C1 segment of cervical spinal cord (tissue), 14 donors: Measurements from ENCODE around the gene WHRN.

Experiments used
- DNase-seq, 14 donors: peaks; one replicate each; lab custom pipeline; 2025; lab: John Stamatoyannopoulos, UW

Gene WHRN

DNA sequence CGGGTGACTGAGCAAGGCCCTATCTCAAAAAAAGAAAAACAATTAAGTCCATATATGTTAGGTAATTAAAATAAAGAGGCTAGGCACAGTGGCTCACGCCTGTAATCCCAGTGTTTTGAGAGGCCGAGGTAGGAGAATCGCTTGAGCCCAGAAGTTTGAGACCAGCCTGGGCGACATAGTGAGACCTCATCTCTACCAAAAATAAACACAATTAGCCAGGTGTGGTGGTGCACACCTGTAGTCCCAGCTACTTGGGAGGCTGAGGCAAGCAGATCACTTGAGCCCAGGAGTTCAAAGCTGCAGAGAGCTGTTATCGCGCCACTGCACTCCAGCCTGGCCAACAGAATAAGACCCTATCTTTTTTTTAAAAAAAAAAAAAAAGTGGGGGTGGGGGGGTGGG lies 12.3 kb downstream of the WHRN start:
- no peak for DNase-seq

DNA sequence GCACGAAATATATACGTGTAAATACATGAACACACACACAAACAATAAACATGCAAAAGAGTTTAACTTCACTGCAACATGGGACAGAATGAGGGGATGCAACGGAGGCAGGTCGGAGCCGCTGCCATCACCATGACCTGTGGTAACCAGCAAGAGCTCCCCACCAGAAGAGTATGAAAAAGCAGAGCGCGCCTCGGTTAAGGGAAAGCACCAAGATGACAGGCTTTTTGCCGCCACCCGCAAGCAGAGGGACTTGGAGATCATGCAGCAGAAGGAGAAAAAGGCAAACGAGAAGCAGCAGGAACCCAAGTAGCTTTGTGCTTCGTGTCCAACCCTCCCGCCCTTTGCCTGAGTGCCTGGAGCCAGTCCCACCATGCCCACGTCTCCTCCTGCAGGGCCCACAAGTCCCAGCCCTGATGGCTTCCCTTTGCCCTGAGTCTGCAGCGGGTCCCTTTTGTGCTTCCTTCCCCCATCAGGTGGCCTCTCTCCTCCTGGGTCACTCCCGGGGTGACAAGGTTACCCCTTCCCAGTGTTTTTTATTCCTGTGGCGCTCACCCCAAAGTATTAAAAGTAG lies 13.8 kb downstream of the WHRN start:
- no peak for DNase-seq

DNA sequence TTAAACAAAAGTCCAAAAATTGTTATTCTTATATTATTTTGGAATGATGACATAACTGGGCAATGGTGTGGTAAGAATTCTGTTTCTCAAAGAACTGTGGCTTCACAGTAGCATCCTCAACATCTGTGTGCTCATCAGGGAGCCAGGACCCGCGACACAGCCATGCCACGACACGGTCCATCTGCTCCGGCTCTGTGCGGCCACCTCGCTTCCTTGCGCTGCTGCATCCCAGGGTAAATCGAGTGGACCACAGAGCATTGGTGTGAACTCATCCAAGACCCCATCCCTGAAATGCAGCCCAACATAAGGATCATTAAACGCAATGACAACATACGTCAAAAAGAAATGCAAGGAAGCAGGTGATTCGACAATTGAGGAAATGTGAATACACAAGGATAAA lies 15.3 kb downstream of the WHRN start:
- no peak for DNase-seq

DNA sequence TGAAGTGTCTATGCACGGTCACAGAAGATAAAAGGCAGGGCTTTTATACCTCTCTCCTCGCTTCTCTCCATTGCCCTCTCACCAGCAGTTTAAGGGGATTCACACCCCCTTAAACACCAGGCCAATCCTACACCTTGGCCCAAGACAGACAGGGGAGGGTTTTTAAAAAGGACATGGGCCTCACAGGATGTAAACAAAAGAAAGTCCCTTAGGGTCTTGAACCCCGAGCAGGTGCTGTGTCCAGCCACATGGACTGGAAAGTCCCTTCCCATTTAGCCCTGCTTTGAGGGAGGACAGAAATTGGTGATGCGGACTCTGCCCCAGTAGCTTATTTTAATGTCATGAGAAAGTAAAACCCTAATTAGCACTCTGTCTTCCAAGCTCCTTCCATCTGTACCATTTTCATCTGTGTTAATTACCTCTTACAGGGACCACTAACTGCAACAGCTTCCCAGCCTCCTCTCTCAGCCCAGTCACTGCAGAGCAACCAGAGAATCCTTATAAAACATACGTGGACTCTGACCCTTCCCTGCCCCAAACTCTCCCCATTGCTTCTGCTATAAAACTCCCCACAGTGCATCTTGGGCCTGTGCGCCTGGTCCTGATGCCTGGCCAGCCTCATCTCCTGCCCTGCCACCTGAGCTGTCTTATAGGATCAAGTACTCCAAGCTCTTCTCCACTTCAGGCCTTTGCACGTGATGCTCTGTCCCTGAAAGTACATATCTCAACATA lies 16.7 kb downstream of the WHRN start:
- no peak for DNase-seq

DNA sequence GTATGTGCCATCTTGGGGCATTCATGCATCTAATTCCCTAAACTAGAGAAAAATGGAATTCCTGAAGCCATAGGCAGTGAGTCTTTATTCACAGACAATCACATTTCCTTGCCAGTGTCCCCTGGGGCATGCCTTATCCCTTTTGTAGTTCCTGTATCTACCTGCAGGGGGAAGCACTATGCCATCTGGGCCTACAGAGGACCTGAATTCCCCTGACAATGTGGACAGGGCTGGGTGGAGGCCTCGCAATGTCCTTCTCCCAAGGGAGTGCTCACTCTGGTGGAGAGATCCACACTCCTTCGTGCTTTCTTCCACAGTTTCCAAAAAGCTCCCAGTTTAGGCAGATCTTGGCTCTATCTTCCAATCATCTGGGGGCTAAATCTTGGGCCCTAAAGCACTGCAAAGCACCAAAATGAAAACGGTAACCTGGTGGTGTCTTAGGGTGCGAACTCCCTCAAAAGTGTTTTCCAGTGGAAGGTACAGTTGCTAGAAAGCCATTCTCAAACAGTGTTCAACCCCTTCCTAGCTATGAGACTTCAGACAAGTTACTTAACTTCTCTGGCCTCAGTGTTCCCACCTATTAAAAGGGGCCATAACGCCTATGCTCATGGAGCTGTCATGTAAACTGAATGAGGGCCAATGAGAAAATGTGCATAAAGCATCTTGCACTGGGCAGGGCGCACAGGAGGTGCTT lies 17.5 kb downstream of the WHRN start:
- DNase-seq = peak in 10 of 14 donors; percentile 17 to 59 (median 44)

DNA sequence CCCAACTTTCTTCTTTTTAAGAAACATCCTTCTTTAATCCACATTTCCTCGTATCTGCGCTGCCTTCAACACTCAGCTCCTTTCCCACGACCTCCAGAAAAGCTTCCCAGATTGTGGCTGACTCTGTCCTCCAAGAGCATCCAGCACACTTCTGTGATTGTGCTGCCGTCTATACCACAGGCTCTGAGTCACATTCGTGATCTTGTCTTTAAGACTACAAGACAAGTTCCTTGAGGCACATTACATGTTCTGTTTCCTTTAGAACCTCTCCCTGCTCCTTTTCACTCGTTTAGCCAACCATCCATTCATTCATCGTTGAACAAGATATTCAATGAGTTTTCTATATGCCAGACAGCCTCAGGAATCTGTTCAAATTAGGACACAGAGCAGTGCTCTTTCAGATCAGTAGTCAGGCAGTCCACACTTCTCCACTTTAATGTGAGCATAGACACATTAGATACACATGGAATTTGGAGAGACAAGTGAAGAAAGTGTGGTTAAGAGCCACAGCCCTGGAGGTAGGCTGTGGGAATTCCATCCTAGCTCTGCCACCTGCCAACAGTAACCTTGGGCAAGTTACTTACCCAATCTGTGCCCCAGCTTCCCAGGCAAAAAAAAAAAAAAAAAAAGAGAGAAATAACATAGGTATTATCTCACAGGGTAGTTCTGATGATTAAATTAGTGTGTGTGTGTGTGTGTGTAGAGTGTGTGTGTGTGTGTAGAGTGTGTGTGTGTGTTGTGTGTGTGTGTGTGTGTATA lies 18.9 kb downstream of the WHRN start:
- DNase-seq = no peak

- DNase-seq = no peak
Observed at GRCh38 chr9:114484854-114485443, 20.3 kb downstream of the WHRN start.

GRCh38 chr9:114484215-114484853 lies 20.9 kb downstream of the WHRN start:
- no peak for DNase-seq

- no peak for DNase-seq
Observed at GRCh38 chr9:114483499-114483898, 21.8 kb downstream of the WHRN start.

DNA sequence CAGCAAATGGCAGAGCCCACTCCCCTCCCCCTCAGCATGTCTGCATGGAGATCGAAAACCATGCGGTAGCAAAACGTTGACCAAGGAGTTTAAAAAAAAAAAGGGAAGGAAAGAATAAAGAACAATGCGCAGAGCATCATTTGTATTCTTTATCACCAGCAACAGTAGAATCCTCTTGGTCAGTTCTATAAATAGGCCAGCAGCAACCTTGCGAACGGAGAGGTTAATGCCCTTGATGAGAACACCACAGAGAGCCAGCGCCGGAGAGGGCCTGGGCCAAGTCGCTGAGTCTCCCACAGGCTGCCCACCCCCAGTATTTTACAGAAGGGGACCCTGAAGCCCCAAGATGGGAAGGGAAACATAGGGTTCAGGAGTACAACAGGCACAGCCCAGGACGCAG lies 22.7 kb downstream of the WHRN start:
- no peak for DNase-seq

DNA sequence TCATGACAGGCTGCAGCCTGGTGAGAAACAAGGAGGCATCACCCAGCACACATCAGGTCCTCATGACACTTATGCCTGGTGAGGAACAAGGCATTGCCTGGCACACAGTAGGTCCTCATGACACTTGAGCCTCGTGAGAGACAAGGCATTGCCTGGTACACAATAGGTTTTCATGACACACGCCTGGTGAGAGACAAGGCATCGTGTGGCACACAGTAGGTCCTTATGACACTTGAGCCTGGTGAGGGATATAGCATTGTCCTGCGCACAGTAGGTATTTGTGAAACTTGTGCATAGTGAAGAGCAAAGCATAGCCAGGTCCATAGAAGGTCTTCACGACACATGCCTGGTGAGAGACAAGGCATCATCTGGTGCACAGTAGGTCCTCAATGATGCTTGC lies 23.5 kb downstream of the WHRN start:
- DNase-seq = no peak

GRCh38 chr9:114480746-114481435 lies 24.4 kb downstream of the WHRN start:
- no peak for DNase-seq

DNA sequence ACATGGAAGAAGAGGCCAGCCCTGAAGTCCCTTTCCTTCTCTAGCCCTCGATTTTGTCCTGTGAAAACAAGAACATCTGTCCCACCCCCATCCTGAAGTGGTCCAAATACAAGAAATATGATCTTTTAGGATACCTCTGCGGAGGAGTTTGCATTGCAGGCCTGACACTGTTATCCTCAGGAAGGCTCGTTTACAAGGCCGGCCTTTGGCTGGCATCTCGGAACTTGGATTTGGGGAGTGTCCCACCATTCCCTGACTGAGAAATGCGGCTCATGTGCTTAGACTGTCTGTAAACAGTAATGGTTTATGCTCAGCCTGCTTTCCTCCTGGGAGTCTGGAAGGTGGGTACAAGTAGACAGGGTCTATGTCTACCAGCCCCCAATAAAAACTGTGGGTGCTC lies 26.4 kb downstream of the WHRN start:
- DNase-seq = no peak

DNA sequence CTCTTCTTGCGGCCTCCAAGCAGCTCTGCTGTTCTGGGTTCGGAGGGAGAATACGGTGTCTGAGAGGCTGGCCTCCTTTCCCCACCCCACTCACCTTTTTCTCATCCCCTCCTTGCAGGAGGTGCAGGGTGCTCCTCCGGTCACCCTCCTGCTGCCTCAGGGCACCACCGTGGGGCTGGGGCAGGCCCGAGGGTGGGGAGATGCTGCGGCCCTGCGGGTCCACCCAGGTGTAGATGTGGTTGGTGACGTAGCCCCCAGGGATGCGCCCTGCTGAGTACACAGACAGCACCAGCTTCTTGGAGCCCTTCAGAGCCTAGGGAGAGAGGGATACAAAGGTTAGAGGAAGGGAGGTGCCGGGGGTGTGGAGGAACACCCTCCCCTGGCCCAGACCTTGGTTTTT lies 26.8 kb downstream of the WHRN start:
- DNase-seq = no peak

DNA sequence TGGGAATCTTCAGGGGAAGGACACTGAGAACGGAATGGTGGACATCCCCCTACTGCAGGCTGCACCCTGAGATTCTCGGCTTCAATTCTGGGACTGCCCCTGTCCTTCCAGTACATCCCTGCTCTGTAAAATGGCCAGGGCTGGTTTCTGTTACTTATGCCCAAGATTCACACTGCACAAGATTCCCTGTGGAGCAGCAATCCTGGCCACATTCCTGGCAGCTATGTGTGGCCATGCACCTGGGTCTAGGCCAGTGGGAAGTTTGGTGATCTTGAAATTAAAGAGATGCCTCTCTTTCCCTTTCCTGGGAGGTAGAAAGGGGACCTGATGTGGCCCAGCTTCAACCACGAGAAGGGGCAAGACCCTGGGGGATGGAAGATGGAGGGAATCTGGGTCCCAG lies 27.6 kb downstream of the WHRN start:
- DNase-seq = no peak

DNA sequence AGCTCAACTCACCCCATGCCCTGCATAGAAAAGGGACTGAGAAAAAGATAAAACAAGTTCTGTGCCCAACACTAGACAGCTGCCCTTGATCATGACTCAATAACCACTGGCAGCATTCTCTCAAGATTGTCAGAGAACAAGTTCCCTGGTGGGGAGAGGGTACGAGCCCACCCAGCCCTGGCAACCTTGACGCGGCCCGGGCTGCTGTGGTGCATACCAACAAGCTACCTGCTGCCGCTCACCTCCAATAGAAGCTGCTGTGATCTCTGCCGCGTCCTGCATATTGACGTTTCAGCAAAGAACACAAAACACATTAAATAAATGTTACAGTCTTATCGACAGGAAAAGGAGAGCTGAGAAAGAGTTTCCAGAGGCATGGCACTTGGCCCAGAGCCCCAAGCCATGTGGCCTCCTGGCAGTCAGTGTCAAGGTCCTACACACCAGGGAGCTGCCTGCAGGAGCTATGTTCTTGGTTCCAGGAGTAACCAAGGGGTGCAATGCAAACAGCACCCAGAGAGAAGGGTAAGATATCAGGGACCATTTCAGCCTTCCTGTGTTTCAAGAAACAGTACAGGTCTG lies 28.3 kb downstream of the WHRN start:
- DNase-seq = no peak

DNA sequence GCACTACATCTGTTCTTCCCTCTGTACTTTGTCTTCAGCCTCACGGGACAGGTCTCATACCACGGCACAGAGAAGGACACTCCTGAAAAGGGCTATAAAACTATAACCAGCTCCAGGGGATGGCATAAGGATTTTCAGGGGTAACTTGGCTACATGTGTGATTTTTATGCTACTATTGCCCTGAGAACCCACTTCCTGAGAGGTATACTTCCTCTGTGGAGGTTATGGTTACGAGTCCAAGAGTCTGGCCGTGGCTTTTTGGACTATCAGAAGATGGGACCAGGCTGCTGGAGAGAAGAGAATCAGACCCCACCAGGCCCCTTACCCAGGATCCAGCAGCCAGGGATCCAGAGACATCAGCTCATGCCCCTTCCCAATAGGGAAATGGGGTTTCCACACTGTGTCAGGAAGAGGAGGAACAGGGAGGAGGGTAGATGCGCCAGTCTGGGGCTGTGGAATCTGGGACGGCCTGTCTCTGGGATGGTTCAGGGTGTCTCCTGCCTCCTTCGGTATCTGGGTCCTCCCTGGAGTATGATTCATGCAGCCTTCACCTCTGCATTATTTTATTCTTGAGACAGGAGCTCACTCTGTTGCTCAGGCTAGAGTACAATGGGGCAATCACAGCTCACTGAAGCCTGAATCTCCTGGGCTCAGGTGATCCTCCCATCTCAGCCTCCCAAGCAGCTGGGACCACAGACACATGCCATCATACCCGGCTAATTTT lies 29.7 kb downstream of the WHRN start:
- no peak for DNase-seq

DNA sequence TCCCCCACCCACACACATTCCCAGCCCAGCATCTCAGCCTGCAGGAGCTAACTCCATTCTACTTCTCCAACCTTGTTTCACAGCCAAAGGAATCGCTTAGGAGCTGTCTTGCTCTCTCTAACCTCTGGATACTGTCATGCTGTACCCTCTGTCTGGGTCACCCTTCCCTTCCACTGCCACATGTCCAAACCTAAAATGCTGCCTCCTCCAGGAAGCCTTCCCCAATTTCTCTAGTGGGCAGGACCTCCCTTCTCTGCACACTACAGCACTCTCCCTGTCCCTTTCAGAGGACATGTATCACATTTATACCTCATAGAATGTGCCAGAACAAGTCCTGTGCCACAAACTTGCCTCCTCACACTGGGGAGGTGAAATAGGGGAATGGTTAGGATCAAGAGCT lies 30.8 kb downstream of the WHRN start:
- no peak for DNase-seq

GRCh38 chr9:114473447-114473801 lies 31.8 kb downstream of the WHRN start:
- DNase-seq = no peak
